K562 (cell line): Measurements from ENCODE around the gene ZFP69. TPM values are rescaled to one million over a fixed set of nuclear protein-coding genes. Genes with fewer than 3 reads are reported as not detected.
A peak's percentile ranks its signal among the peaks of the same experiment; 100 is the strongest.

ENCODE experiments used
- MTA3 ChIP-seq: fragments of 450-650 bp; formaldehyde crosslinking; IDR thresholded peaks from 2 replicates; pipeline ENCODE4 v1.6.1; 2017; ENCODE audit warnings: mild to moderate bottlenecking, borderline replicate concordance
- NBN ChIP-seq: fragments of 450-650 bp; IDR thresholded peaks from 2 replicates; pipeline ENCODE4 v1.6.1; 2016; ENCODE audit warnings: low read depth, mild to moderate bottlenecking
- NR3C1 ChIP-seq: sonication (generic); formaldehyde crosslinking; IDR thresholded peaks from 2 replicates; pipeline ENCODE4 v1.8.1; 2022; ENCODE audit warnings: missing genetic modification reagents
- SMAD1 ChIP-seq: fragments of 150-350 bp; IDR thresholded peaks from 2 replicates; pipeline ENCODE4 v1.6.1; 2014; ENCODE audit warnings: low read length, low read depth; ENCODE audit not compliant: partially characterized antibody
- SMARCB1 ChIP-seq: IDR thresholded peaks from 2 replicates; pipeline ENCODE4 v1.6.1; 2011; ENCODE audit warnings: improper control_type of control experiment, low read depth; ENCODE audit not compliant: insufficient read length
- TAF1 ChIP-seq: IDR thresholded peaks from 2 replicates; pipeline ENCODE4 v1.6.1; 2011; ENCODE audit warnings: mild to moderate bottlenecking, low read length, moderate library complexity; ENCODE audit not compliant: insufficient read depth, control insufficient read depth, severe bottlenecking; ENCODE audit errors: extremely low read depth
- TFAP4 ChIP-seq: sonication (generic); formaldehyde crosslinking; IDR thresholded peaks from 2 replicates; pipeline ENCODE4 v1.8.0; 2022; ENCODE audit warnings: missing genetic modification reagents, mild to moderate bottlenecking, moderate library complexity, borderline replicate concordance
- XRCC5 ChIP-seq: fragments of 200-400 bp; formaldehyde crosslinking; IDR thresholded peaks from 2 replicates; pipeline ENCODE4 v1.6.1; 2017; ENCODE audit warnings: low read depth, mild to moderate bottlenecking, low read length
- ZBTB40 ChIP-seq, 2 experiments: fragments of 450-650 bp in 1 of 2; sonication (generic) in 1 of 2; formaldehyde crosslinking in 1 of 2; IDR thresholded peaks; 2 replicates each; pipeline versions ENCODE4 v1.7.1 to v1.9.0; 2016 to 2022; ENCODE audit warnings: inconsistent platforms in 1 of 2, mild to moderate bottlenecking in 1 of 2, missing genetic modification reagents in 1 of 2
- ZBTB43 ChIP-seq: sonication (generic); formaldehyde crosslinking; IDR thresholded peaks from 2 replicates; pipeline ENCODE4 v1.8.0; 2023; ENCODE audit warnings: mild to moderate bottlenecking, missing genetic modification reagents
- ZNF143 ChIP-seq: sonication (generic); formaldehyde crosslinking; IDR thresholded peaks from 2 replicates; pipeline ENCODE4 v1.9.0; 2022; ENCODE audit warnings: mild to moderate bottlenecking, missing genetic modification reagents
- ZNF398 ChIP-seq: fragments of 250-450 bp; sonication (Bioruptor Pico); IDR thresholded peaks from 2 replicates; pipeline ENCODE4 v1.8.0; 2021; ENCODE audit warnings: moderate library complexity, mild to moderate bottlenecking, inconsistent platforms
- polyA plus RNA-seq, 8 experiments: library from polyadenylated mRNA; depleted of rRNA in 4 of 8; stranded (reverse) in 5 of 8; unstranded in 3 of 8; fragments of >200 nt; fragmentation: Nextera tagmentation in 2 of 8; fragmentation: Illumina TruSeq in 1 of 8; extraction: Ambion mirVana in 2 of 8; extraction: Trizol in 1 of 8; gene quantifications; 2 replicates each; pipeline versions ENCODE4 v1.2.1 to v1.2.3, GENCODE V29; 2011 to 2014; ENCODE audit warnings: inconsistent platforms in 1 of 8, missing spikeins in 1 of 8
- total RNA-seq, 7 experiments: library from RNA; depleted of rRNA in 6 of 7; stranded (reverse); fragments of >200 nt in 6 of 7; fragmentation: Illumina TruSeq in 2 of 7; extraction: Trizol in 2 of 7; gene quantifications; 2 replicates each; pipeline versions ENCODE4 v1.2.1 to v1.2.3, GENCODE V29; 2011 to 2021; ENCODE audit warnings: low replicate concordance in 1 of 7

The ZFP69 gene
- total and polyA plus RNA-seq, 9 of the 15 experiments (the other 6 are each of a cell fraction or from before 2014, with no cell fraction given), result 2.0 to 8.4 (median 5.7) TPM

GRCh38 chr1:40508375-40509341 is 31.6 kb downstream of the ZFP69 start, which contains the start of gene EXO5 (continued):
- TF ChIP-seq TFAP4 (peak; percentile 47), ZNF143 (CRISPR knock-in tag) (peak; percentile 77), XRCC5 (no peak), SMAD1 (no peak), MTA3 (0 out of 2 replicates have a peak, but pooled peaks have one; percentile 42), ZBTB43 (no peak), NBN (no peak), ZNF398 (CRISPR knock-in tag) (no peak), SMARCB1 (no peak), NR3C1 (CRISPR knock-in tag) (no peak), TAF1 (peak; percentile 57), ZBTB40 (IDR thresholded peaks at IDR 0.05) (no peak), ZBTB40 (CRISPR knock-in tag; IDR thresholded peaks at IDR 0.05) (no peak)
